DMS153 treated with DMSO at 0.1 percent for 48 hours (cell line): Measurements from ENCODE around the gene ENO1.
"Not testable (repeated sequence)": the region's sequence is repeated elsewhere in the genome, so short reads cannot be mapped to it uniquely, and the experiment has no call there.

Experiments
- DNase-seq: peaks from one replicate; lab custom pipeline; 2025; ENCODE audit not compliant: unreplicated experiment; lab: John Stamatoyannopoulos, UW

The ENO1 gene

DNA sequence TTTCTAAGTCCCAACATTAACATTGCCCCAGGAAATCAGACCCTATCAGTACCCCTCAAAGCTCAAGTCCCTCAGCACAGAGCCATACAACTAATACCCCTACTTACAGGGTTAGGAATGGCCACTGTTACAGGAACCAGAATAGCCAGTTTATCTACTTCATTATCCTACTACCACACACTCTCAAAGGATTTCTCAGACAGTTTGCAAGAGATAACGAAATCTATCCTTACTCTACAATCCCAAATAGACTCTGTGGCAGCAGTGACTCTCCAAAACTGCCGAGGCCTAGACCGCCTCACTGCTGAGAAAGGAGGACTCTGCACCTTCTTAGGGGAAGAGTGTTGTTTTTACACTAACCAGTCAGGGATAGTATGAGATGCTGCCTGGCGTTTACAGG is 19.0 kb upstream of the ENO1 start:
- not testable (repeated sequence) for DNase-seq

DNA sequence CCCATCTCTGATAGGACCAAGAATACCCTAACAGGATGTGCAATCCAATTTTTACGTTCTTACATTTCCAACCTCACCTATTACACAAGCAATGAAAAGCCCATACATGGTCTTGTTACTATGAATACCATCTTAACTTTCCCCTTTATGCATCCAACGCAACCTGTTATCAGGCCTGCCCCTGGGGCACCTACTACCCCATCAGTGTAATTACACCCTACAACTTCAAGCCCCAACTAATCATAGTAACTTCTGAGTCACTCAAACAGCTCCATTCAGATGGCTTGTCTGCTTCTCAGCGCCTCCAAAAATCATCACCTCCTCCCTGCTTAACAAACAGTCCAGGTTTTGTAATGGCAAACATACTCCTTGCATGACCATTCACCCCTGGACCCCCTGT is 18.3 kb upstream of the ENO1 start:
- DNase-seq, result not testable (repeated sequence)

DNA sequence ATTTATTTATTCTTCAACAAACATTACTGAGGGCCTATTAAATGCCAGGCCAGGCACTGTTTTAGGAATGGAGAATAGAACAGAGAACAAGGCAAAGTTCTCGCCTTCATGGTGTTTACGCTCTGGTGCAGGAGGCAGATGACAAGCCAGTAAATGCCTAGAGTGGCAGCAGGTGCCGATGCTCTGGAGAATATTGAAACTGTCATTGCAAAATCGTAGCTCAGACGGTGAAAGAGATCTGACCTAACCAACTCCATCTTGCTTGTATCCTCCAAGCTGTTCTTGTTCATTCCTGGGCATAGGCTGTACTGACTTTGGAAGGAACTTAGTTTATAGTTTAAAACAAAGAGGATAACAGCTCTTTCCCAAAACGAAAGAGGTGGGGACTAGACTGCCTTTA is 13.5 kb upstream of the ENO1 start:
- DNase-seq, result no peak

DNA sequence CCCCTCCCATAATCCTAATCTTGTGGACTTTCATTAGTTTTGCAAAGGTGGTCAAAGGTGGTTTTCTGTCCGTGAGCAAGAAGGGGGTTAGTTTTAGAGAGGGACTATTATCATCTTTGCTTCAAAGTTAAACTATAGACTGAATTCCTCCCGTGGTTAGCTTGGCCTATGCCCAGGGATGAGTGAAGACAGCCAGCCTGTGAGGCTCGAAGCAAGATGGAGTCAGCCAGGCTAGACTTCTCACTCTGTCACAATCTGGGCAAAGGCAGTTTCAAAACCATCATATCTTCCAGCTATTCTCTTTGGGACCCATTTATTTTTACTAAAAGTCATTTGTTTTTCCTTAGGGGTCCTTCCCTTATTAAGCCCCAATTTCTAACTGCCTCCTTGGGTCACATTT is 12.9 kb upstream of the ENO1 start:
- no peak for DNase-seq

DNA sequence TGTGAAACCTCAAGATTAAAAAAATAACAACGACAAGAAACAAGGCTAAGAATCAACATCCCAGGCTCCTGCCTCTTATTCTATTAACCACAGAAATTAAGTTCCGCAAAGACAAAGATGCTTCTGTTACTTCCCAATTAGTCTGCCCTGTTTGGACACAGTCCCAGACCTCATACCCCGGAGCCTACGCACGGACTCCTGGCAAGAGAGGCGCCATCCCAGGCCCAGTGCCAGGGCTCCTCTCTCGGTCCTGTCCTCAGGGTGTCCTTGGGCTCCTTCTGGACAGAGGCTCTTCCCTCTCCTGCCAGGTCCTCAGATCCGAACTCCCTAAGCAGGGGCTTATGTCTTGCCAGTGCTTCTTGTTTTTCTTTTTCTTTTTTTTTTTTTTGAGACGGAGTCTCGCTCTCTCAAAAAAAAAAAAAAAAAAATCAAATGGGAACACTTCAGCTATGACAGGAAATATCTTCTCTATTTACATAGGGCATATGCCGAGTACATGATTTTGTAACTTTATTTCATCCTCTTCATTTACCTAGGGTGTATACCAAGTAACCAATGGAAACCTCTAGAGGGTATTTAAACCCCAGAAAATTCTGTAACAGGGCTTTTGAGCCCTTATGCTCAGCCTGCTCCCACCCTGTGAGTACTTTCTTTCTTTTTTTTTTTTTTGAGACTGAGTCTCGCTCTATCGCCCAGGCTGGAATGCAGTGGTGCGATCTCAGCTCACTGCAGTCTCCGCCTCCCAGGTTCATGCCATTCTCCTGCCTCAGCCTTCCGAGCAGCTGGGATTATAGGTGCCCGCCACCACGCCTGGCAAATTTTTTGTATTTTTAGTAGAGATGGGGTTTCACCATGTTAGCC is 11.7 kb upstream of the ENO1 start:
- peak; percentile 35 for DNase-seq

DNA sequence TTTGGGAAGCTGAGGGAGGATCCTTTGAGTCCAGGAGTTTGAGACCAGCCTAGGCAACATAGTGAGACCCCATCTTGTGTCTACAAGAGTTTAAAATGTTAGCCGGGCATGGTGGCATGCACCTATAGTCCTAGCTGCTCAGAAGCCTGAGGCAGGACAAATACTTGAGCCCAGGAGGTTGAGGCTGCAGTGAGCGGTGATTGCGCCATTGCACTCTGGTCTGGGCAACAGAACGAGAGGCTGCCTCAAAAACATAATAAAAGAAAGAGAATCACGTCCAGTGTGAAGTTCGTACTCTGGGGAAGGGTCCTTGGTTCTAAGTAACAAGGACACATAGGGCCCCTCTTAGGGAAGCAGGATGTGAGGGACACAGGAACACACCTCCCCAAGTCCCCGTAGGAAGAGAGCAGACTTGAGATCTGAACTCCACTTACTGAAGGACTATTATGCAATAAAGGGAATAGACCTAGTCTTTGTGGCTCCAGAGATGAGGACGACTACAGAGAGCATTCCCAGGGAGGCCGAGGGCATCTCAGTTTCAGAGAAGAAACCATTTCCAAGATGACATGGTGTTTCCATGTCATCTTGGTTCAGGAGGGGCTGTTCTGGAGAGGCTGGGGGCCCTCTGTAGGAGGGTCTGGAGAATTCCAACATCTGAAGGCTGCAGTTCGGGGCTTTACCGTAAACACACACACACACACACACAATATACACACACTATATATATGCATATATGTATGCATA is 10.8 kb upstream of the ENO1 start:
- no peak for DNase-seq

DNA sequence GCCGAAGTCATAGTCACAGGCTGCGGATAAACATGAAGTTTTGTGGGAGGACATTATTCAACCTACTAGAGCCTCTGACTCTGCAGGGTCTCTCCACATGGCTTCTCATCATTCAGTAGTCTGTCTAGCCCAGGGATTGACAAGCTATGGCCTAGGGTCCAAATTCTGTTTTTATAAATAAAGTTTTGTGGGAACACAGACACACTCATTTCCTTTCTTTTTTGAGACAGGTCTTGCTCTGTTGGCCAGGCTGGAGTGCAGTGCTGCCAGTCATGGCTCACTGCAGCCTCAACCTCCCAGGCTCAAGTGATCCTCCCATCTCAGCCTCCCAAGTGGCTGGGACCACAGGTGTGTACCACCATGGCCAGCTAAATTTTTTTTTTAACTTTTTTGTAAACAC is 8.1 kb upstream of the ENO1 start:
- DNase-seq, result no peak

DNA sequence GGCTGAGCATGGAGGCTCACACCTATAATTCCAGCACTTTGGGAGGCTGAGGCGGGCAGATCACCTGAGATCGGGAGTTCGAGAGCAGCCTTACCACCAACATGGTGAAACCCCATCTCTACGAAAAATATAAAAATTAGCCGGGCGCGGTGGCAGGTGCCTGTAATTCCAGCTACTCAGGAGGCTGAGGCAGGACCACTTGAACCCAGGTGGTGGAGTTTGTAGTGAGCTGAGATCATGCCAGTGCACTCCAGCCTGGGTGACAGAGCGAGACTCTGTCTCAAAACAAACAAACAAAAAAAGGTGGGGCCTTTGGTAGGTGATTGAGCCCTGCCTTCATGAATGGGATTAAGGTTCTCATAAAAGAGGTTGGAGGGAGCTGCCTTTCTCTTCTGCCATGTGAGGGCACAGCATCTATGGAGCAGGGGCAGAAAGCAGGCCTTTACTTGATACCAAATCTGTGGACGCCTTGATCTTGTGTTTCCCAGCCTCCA is 7.6 kb upstream of the ENO1 start:
- not testable (repeated sequence) for DNase-seq

DNA sequence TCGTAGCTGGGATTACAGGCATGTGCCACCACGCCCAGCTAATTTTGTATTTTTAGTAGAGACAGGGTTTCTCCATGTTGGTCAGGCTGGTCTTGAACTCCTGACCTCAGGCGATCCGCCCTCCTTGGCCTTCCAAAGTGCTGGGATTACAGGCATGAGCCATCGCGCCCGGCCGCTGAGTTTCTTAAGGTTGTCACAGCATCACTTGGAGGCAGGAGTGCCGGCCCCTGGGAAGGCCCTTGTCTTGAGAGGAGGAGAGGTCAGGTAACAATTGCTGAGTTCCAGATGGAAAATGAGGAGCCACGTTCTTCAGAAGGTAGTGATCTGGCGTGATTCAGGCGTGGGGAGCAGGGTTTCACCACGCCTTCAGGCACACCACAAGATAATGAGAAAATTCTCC is 5.6 kb upstream of the ENO1 start:
- not testable (repeated sequence) for DNase-seq

DNA sequence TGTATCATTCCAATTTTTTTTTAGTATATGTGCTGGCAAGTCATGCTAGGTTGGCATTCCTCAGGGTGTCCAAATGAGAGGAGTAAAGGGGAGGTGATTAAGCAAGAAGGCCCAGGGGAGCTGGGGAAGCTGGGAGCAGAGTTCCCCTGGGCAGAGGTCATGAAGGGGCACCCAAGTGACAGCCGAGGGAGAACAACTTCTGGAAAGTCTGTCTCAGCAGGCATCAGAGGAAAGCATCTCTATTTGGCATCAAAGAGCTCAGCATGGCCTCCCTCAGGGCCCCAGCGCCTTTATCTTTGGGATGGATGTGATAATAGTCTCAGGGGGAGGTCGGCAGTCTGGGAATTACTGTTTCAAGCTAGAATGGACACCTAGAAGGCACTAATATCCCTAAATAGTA is 5.0 kb upstream of the ENO1 start:
- DNase-seq, result no peak

DNA sequence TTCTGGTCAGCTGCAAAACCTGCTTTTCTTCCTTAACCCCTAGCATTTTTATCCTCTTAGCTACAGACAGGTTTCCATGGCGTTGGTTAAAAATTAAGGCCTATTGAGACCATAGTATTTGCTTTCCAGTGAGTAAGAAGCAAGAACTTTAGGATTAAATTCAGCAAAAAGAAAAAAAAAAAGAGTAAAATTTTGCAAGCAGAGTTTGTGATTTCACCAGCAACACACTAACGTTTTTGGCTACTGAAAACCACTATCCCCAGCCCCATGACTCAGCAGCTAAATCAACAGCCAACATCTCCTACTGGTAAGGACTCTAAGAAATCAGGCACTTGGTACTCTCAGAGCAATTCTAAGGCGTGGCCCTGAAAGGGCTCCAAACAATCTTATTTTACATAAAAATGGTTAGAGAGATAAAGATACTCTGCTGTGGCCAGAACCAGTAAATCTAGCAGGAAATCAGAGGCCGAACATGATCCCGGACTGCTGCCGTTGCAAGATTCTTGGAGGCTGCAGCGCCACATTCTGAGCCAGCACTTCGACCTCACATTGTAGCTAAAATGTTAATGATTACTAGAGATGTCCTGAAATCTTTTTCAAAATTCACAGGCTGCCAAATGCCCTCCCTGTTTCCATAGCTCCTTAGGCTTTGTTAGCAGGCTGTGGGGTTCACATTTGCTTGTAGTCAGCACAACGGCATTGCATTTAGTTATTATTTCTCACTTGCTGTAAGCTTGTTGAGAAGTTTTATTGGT is 1.6 kb upstream of the ENO1 start:
- DNase-seq, result no peak

DNA sequence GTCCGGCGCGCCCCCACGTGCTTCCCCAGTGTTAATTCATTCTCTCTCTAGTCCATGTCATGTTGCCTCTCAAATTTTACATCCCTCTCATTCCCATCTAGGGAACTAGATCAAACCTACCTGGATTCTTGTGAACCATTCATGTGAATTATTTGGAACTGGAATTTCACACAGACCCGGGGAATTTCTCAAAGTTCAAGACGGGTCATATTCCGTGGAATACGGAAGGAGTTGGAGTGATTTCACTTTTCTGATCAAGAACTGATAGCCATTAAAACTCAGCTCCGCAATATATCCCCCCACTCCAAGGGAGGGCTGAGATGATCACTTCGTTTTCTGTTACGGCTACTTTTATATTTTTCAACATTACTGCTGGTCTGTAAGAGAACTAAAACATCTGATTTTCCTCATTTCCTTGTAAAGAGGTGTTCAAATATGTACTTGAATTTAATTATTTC is 1.0 kb upstream of the ENO1 start:
- no peak for DNase-seq

DNA sequence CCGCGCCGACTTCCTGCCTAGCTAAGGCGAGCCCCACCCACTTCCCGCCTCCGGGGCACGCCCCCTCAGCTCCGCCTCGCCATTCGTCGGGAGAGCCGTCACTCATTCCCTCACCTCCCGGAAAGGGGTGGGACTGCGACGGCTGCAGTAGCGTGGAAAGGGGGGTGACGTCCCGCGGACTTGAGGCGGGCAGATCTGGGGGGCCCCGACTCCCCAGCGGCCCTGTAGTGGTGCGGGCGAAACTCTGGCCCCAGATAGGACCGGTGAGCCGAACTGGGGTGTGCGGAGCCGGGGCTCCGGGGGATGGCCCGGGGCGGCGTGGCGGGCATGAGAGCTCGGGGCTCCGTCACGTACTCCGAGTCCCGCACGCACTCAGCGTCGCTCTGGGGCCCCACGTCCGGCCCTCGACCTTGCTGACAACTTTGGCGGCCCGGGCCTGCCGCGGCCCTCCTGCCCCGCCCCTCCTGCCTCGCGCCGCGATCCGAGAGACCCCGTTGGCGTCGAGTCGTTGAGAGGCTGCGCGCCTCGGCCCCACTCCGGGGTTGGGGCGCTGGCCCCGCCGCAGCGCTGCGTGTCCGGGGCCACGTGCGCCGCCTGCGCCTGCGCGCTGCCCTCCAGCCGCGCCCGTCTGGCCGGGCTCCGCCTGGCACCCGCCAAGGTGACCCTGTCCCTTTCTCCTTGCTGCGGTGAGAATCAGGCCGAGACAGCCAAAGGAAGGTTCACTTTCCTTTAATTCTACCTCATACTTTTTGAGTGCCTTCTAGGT is 395 bp upstream of the ENO1 start:
- peak; percentile 99 for DNase-seq

DNA sequence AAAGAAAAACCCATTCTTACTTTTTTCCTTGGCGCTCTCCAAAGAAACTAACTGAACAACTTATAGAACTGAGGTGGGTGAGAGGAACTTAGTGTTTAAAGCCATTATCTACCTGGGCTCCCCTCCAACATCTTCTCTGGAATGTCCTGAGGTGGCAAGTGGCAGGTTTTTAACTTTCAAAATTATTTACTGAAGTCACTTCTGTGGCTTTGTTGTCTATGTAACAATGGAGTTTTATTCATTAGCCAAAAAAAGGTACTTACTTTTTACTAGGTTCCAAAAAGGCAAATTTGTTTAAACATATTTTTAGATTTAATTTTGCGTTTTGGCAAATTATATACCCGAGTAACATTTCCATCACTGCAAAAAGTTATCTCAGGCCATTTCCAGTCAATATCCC is 2.4 kb downstream of the ENO1 start:
- DNase-seq, result no peak

DNA sequence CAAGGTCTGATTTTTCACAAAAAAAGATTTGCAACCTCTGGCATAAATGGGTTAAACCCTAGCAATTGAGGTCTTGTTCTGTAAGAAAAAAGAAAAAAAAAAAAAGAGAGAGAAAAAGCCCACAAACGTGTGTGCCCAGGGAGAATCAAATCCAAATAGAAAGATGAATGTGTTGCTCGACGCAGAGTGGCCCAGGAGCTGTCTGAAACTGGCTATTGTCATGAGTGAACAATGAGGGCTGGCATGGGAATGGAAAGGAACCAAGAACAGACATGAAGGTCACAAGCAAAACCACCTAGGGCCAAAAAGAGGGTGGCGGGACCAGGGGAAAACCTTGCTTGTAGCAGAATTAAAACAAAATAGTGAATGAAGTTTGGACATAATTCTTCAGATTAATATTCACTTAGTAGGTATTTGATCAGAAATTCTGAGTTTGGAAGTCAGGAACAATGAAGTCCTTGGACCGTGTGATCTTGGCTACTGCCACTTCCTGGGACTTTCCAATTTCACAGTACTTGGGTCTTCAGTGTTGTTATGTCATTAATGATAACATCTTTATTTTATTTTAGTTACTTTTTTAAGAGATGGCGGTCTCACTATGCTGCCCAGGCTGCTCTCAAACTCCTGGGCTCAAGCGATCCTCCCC is 3.1 kb downstream of the ENO1 start:
- no peak for DNase-seq

DNA sequence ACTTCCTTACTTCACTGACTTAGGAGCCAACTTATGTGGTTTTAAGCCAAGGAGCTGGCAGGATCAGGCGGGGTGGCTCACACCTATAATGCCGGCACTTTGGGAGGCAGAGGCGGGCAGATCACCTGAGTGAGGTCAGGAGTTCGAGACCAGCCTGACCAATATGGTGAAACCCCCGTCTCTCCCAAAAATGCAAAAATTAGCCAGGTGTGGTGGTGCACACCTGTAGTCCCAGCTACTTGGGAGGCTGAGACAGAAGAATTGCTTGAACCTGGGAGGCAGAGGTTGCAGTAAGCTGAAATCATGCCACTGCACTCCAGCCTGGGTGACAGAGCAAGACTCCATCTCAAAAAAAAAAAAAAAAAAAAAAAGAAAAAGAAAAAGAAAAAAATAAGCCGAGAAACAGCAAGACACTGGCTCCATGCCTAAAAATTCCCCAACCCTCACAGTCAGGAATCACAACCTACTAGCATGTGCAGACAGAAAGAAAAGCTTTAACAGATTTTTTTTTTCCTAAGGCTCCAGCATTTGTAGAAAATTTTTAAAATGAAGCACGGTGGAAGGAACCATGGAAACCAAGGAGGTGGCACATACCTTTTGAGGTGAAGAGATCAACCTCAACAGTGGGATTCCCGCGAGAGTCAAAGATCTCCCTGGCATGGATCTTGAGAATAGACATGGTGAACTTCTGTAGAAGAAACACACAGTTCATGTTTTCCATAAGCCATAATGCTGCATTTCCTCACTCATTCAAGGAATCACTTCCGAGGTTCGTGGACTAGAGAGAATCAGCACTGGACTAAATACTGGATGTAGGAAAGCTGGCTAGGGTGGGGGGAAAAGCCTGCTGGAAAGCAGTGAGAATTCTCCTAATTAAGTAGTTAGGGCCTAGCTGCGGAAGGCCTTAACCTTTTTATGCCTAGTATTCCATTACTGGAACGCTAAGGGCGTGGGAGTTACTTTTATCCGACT is 4.0 kb downstream of the ENO1 start:
- no peak for DNase-seq

DNA sequence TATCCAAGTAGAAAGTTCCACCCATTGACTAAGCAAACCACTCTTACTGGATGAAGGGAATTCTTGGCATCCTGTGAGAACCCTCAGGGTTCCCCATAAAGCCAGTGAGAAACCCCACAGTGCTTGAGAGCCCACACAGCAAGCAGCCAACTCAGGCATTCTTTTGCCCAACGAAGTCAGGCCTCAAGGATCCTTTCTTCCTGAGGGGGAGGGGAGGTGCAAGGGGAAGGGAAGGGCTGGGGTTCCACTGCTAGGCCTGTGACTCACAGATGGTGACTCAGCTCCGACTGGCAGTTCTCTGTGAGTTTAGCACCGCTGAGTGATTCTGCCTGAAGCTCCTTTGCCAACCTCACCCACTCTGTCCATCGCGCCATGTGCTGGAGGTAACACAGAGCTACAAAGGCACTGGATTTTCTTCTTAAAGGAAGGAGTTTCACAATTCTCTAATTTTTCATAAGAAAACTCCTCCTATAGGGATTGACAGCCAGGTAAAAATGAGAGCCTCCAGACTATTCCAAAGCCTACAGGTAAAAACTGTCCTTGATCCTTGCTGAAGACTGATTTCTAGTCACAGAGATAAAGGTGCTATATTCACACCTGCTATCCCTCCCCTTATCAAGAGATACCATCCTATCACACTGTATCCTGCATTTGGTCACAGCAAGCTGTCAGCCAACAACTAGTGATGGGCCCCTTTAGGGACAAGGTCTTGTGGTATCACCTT is 4.8 kb downstream of the ENO1 start:
- no peak for DNase-seq

DNA sequence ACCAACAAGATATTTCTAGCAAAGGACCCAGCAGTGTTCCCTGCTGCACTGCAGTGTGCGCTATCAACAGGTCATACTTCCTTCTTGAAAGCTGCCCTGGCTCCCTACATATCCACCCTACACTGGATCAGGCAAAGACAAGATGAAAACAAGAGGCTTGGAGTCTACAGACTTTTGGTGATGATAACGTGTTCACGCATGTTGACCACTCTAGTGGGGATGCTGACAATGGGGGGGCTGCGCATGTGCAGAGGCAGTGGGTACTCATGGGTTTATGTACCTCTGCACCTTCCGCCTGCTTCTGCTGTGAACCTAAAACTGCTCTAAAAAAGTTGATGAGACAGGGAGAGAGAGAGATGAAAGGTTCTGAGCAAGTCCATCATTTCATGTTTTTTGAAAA is 5.5 kb downstream of the ENO1 start:
- DNase-seq, result no peak
